ENCODE data around the gene DDX39B.
"Not testable (repeated sequence)": the region's sequence is repeated elsewhere in the genome, so short reads cannot be mapped to it uniquely, and the experiment has no call there.

The DDX39B gene

GRCh38 chr6:31497531-31498476 is 44.0 kb downstream of the DDX39B start, which contains the start of gene MICB:
Gene MICB (plus strand): TSS chr6:31498145. CDS start chr6:31498194, 49 bp downstream.
- no peak for TF ChIP-seq CTCF (IDR thresholded peaks at IDR 0.05; ENCODE audit: low read depth, low read length)
- Histone ChIP-seq H3K36me3 (no peaks in the 10 kb centered on the region), H3K27me3 (ENCODE audit: insufficient read depth, low read depth, severe bottlenecking) (peaks cover 2% of the 10 kb centered on the region), H3K9me3 (ENCODE audit: severe bottlenecking) (no peaks in the 10 kb centered on the region), H3K27ac (no peak within 1 kb of the TSS), H3K4me3 (ENCODE audit: low read depth, low read length) (peak within 1 kb of the TSS; percentile 53)
- peak; percentile 83 for DNase-seq

- DNase-seq; H3K27ac ChIP-seq; H3K36me3 ChIP-seq; H3K9me3 ChIP-seq (ENCODE audit: severe bottlenecking); H3K27me3 ChIP-seq (ENCODE audit: insufficient read depth, low read depth, severe bottlenecking); H3K4me3 ChIP-seq (ENCODE audit: low read depth, low read length): not testable (repeated sequence)
These were observed 45.0 kb downstream of the DDX39B start for GRCh38 chr6:31496826-31497225.

GRCh38 chr6:31495580-31495979 is 46.2 kb downstream of the DDX39B start:
- Histone ChIP-seq H3K27me3 (ENCODE audit: insufficient read depth, low read depth, severe bottlenecking) (peaks cover 2% of the 10 kb centered on the region), H3K27ac (no peak overlapping the region), H3K36me3 (no peaks in the 10 kb centered on the region), H3K9me3 (ENCODE audit: severe bottlenecking) (no peaks in the 10 kb centered on the region), H3K4me3 (ENCODE audit: low read depth, low read length) (no peak overlapping the region)
- no peak for DNase-seq
- no peak for TF ChIP-seq CTCF (IDR thresholded peaks at IDR 0.05; ENCODE audit: low read depth, low read length)

- peak overlapping the region; percentile 74 for H3K4me3 ChIP-seq (ENCODE audit: low read depth, low read length)
These were observed 47.7 kb downstream of the DDX39B start for GRCh38 chr6:31493875-31494694.

GRCh38 chr6:31493550-31493874 is 48.3 kb downstream of the DDX39B start:
- H3K9me3 ChIP-seq (ENCODE audit: severe bottlenecking); H3K27me3 ChIP-seq (ENCODE audit: insufficient read depth, low read depth, severe bottlenecking); H3K36me3 ChIP-seq; DNase-seq; H3K27ac ChIP-seq: not testable (repeated sequence)
- H3K4me3 ChIP-seq (ENCODE audit: low read depth, low read length) = peak overlapping the region; percentile 74; the same call in 1 of the 2 replicates

More at GRCh38 chr6:31493875-31494694, 47.7 kb downstream of the DDX39B start:
- no peaks in the 10 kb centered on the region for H3K9me3 ChIP-seq (ENCODE audit: severe bottlenecking)
- H3K27me3 ChIP-seq (ENCODE audit: insufficient read depth, low read depth, severe bottlenecking) = peaks cover 2% of the 10 kb centered on the region
- peak; percentile 90 for DNase-seq
- peak overlapping the region; percentile 8; the same call in 1 of the 2 replicates for H3K27ac ChIP-seq
- no peaks in the 10 kb centered on the region for H3K36me3 ChIP-seq
- TF ChIP-seq CTCF (IDR thresholded peaks at IDR 0.05; ENCODE audit: low read depth, low read length) = peak; percentile 99

GRCh38 chr6:31490115-31490873 is 51.5 kb downstream of the DDX39B start:
- no peak for DNase-seq
- TF ChIP-seq CTCF (IDR thresholded peaks at IDR 0.05; ENCODE audit: low read depth, low read length) = no peak
- Histone ChIP-seq H3K9me3 (ENCODE audit: severe bottlenecking) (no peaks in the 10 kb centered on the region), H3K27me3 (ENCODE audit: insufficient read depth, low read depth, severe bottlenecking) (peaks cover 2% of the 10 kb centered on the region), H3K4me3 (ENCODE audit: low read depth, low read length) (no peak overlapping the region), H3K27ac (no peak overlapping the region), H3K36me3 (no peaks in the 10 kb centered on the region)

Data from WERI-Rb-1 (cell line).